Amygdala (tissue), 56 donors: ENCODE measurements around the gene HTT.
A peak's percentile ranks its signal among the peaks of the same experiment; 100 is the strongest.
"Not testable (repeated sequence)": the region's sequence is repeated elsewhere in the genome, so short reads cannot be mapped to it uniquely, and the experiment has no call there.

Source experiments
- DNase-seq, 56 donors: peaks; one replicate each; lab custom pipeline; 2025; lab: John Stamatoyannopoulos, UW

HTT gene

GRCh38 chr4:3075652-3075981 lies 1.1 kb downstream of the HTT start:
- DNase-seq, result no peak

- no peak for DNase-seq
Measured at GRCh38 chr4:3077796-3078195, 3.3 kb downstream of the HTT start.

- no peak for DNase-seq
Measured at GRCh38 chr4:3079694-3080123, 5.2 kb downstream of the HTT start.

- DNase-seq, result no peak
Measured at GRCh38 chr4:3082925-3083515, 8.5 kb downstream of the HTT start.

GRCh38 chr4:3083732-3084131 lies 9.3 kb downstream of the HTT start:
- no peak for DNase-seq

- no peak for DNase-seq
Measured at GRCh38 chr4:3085948-3086670, 11.6 kb downstream of the HTT start.

GRCh38 chr4:3087115-3087797 lies 12.8 kb downstream of the HTT start:
- no peak for DNase-seq

GRCh38 chr4:3091464-3091863 lies 17.0 kb downstream of the HTT start:
- no peak for DNase-seq

GRCh38 chr4:3094701-3095100 lies 20.2 kb downstream of the HTT start:
- DNase-seq, result not testable (repeated sequence)

- DNase-seq, result no peak
Measured at GRCh38 chr4:3096202-3096601, 21.7 kb downstream of the HTT start.

GRCh38 chr4:3098346-3098745 lies 23.9 kb downstream of the HTT start:
- DNase-seq, result no peak

GRCh38 chr4:3106339-3107186 lies 32.1 kb downstream of the HTT start:
- DNase-seq, result peak in 55 of 56 donors; percentile 11 to 88 (median 61)

- no peak for DNase-seq
Measured at GRCh38 chr4:3107271-3107670, 32.8 kb downstream of the HTT start.

- no peak for DNase-seq
Measured at GRCh38 chr4:3107691-3108121, 33.2 kb downstream of the HTT start.

GRCh38 chr4:3108211-3108610 lies 33.7 kb downstream of the HTT start:
- DNase-seq, result no peak

GRCh38 chr4:3111461-3111860 lies 37.0 kb downstream of the HTT start:
- no peak for DNase-seq

GRCh38 chr4:3112201-3112600 lies 37.7 kb downstream of the HTT start:
- DNase-seq, result no peak

- DNase-seq, result no peak
Measured at GRCh38 chr4:3112609-3113469, 38.4 kb downstream of the HTT start.

GRCh38 chr4:3114377-3114776 lies 39.9 kb downstream of the HTT start:
- DNase-seq, result no peak

GRCh38 chr4:3115637-3116270 lies 41.3 kb downstream of the HTT start:
- DNase-seq, result no peak
